AG04450 (cell line): ENCODE results near the gene WSB1. TPM values are rescaled to one million over a fixed set of nuclear protein-coding genes. Genes with fewer than 3 reads are reported as not detected.

Experiments used
- CTCF ChIA-PET: fragments of 300-600, 350-600 bp; formaldehyde crosslinking; extraction: SDS; loops from one replicate; lab custom pipeline; 2022; ENCODE audit warnings: antibody characterized with exemption, inconsistent platforms; lab: Charles Lee
- POLR2A ChIA-PET: fragments of 350-600 bp; formaldehyde crosslinking; extraction: SDS; loops from one replicate; lab custom pipeline; 2021; ENCODE audit warnings: antibody characterized with exemption, inconsistent platforms; lab: Yijun Ruan, JAX
- DNase-seq: peaks from one replicate; pipeline ENCODE4 v3.0.0-alpha.2; 2011; ENCODE audit warnings: low read depth, low spot score
- H3K27ac ChIP-seq: one replicate; pipeline ENCODE4 v1.5.1; 2012; ENCODE audit warnings: low read depth, low read length, control low read depth
- H3K27me3 ChIP-seq: one replicate; pipeline ENCODE4 v1.6.0; 2012; ENCODE audit warnings: low read length; ENCODE audit not compliant: control insufficient read depth, insufficient read depth
- H3K4me3 ChIP-seq: 2 replicates; pipeline ENCODE4 v1.5.1; 2011; ENCODE audit warnings: mild to moderate bottlenecking, low read depth, low read length, control low read depth
- H3K9me3 ChIP-seq: 2 replicates; pipeline ENCODE4 v1.5.1; 2012; ENCODE audit warnings: low read length; ENCODE audit not compliant: control insufficient read depth, insufficient read depth
- polyA plus RNA-seq: library from polyadenylated mRNA; depleted of rRNA; stranded (reverse); fragments of >200 nt; gene quantifications from 2 replicates; pipeline ENCODE4 v1.2.3, GENCODE V29; 2011
- TF ChIP-seq, protein P1 (sequence below): IDR thresholded peaks from 2 replicates; pipeline ENCODE4 v1.5.1; 2011; ENCODE audit warnings: low read depth, low read length, control low read depth, inconsistent platforms

Gene WSB1
- polyA plus RNA-seq, 1 experiment, result 204 TPM

DNA sequence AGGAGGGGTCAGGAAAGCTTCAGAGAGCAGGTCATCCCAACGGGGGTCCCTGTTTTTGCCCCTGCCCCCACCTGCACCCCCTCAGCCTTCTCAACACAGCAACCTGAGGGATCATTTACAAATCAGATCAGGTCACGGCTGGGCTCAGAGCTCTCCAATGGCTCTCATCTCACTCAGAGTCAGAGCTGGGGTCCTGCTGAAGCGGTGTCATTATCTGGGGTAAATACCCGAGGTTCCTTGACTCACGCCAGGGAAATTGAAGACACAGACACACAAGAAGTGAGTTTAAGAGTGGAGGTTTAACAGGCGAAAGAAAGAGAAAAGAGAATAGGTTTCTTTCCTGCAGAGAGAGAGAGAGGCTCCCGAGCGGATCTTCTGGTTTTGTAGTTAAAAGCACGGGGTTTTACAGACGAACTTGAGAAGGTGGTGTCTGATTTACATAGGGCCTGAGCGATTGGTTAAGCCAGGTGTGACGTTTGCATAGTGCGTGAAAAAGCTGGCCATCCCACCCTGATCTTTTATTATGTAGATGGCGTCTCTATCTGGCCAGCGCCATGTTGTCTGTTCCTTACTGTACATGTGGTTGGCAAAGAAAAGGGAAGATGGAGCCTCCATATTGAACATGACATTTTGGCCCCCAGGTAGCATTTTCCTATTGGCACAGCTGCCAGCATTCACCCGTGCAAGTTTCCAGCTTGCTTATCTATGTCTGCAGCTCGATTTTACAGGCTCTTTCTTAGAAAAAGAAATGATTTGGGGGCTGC is 51.4 kb downstream of the WSB1 start:
- CTCF ChIA-PET, result interaction anchor here (0.5 to 4.8 kb wide), 6 partner anchors 12 to 254 kb away, joined by 3 to 36 read pairs (median 6); no protein-coding TSS in a partner anchor
- H3K4me3 ChIP-seq, result no peak overlapping the region
- peaks cover 4% of the 10 kb centered on the region; the same call in 1 of the 2 replicates for H3K9me3 ChIP-seq
- POLR2A ChIA-PET, result no interaction called here
- H3K27me3 ChIP-seq, result no peaks in the 10 kb centered on the region
- TF ChIP-seq, protein P1, sequence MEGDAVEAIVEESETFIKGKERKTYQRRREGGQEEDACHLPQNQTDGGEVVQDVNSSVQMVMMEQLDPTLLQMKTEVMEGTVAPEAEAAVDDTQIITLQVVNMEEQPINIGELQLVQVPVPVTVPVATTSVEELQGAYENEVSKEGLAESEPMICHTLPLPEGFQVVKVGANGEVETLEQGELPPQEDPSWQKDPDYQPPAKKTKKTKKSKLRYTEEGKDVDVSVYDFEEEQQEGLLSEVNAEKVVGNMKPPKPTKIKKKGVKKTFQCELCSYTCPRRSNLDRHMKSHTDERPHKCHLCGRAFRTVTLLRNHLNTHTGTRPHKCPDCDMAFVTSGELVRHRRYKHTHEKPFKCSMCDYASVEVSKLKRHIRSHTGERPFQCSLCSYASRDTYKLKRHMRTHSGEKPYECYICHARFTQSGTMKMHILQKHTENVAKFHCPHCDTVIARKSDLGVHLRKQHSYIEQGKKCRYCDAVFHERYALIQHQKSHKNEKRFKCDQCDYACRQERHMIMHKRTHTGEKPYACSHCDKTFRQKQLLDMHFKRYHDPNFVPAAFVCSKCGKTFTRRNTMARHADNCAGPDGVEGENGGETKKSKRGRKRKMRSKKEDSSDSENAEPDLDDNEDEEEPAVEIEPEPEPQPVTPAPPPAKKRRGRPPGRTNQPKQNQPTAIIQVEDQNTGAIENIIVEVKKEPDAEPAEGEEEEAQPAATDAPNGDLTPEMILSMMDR, result no peak
- DNase-seq, result no peak
- no peak overlapping the region for H3K27ac ChIP-seq

DNA sequence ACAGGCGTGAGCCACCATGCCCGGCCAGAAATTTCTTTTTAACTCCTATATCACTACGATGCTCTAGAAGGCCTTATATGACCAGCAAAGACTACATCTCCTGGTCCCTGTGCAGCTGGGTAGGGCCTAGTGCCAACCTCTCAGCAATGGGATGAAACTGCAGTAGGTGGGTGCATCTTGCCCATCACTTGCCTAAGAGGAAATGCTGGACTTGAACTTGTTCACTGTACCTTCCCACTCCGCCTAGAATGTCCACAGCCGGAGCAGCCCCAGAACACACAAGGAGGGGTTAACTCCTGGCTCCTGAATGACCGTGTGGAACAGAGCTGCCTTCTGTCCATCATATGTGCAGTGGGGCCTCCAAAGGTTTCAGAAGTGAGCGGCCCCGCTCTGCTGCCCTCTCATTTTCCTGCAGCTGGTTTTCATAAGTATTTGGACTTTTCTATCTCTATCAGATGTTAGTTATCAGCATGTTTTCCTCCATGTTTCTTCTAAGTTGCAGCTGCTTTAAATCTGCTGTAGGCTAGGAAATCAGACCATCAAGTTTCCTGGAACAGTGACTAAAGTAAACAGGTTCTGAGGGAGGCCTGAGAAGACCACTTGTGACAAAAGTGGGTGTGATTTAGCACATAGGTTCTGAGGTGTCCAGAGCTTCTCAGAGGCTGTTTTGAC is 52.5 kb downstream of the WSB1 start:
- CTCF ChIA-PET, result interaction anchor here (0.8 to 4.8 kb wide), 4 partner anchors 106 to 257 kb away, joined by 4 to 36 read pairs (median 4); no protein-coding TSS in a partner anchor
- H3K27ac ChIP-seq, result no peak overlapping the region
- no peak for DNase-seq
- TF ChIP-seq, protein P1, result no peak
- H3K27me3 ChIP-seq, result no peaks in the 10 kb centered on the region
- POLR2A ChIA-PET, result no interaction called here
- peaks cover 4% of the 10 kb centered on the region; the same call in 1 of the 2 replicates for H3K9me3 ChIP-seq
- no peak overlapping the region for H3K4me3 ChIP-seq

DNA sequence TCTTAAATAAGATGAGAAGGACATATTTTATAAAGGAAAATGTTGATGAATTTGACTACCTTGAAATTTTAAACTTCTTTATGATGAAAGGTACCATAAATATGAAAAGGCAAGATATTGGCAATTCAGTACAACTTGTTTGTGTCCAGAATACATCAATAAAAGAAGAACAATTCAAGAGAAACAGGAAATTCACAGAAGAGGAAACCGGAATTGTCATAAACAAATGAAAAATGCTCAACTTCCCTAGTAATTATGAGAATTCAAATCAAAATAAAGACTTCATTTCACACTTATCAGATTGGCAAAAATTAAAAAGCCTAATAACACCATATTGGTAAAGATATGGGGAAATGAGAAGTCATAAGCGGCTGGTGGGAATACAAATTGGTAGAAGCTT is 54.3 kb downstream of the WSB1 start:
- Histone ChIP-seq H3K9me3 (peaks cover 4% of the 10 kb centered on the region; the same call in 1 of the 2 replicates), H3K27ac (no peak overlapping the region), H3K4me3 (no peak overlapping the region), H3K27me3 (no peaks in the 10 kb centered on the region)
- POLR2A ChIA-PET, result no interaction called here
- TF ChIP-seq, protein P1, result no peak
- no peak for DNase-seq
- CTCF ChIA-PET, result interaction anchor here (0.6 to 1.6 kb wide), 5 partner anchors 15 to 254 kb away, joined by 3 to 7 read pairs (median 4); no protein-coding TSS in a partner anchor

DNA sequence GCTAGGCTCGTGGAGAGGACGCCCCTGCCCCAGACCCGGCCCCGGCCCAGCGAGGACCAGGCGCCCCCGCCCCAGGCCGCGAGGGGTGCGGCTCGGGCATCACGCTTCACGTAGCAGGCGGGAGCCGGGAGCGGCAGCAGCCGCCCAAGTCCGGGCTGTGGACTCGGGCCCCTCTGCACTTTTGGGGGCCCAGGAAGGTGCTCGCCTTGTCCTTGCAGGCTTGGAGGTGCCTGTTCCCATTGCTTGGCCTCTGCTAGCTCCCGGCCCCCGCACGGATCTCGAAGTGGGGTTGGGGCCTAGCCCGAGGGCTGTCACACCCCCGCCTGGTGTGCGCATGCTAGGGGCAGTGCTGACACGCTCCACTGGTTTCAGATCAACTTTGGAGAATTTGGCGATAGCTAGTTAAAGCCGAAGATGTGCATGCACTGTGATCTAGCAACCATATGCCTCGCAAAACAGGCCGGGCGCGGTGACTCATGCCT is 55.7 kb downstream of the WSB1 start:
- POLR2A ChIA-PET, result interaction anchor here (0.6 kb wide), 2 partner anchors 32 to 246 kb away, joined by 3 read pairs; no protein-coding TSS in a partner anchor
- CTCF ChIA-PET, result interaction anchor here (0.6 to 2.0 kb wide), 4 partner anchors 16 to 250 kb away, joined by 4 to 14 read pairs (median 7); no protein-coding TSS in a partner anchor
- H3K27ac ChIP-seq, result no peak overlapping the region
- H3K4me3 ChIP-seq, result no peak overlapping the region; the same call in 1 of the 2 replicates
- DNase-seq, result no peak
- TF ChIP-seq, protein P1, result no peak
- H3K9me3 ChIP-seq, result peaks cover 4% of the 10 kb centered on the region; the same call in 1 of the 2 replicates
- H3K27me3 ChIP-seq, result no peaks in the 10 kb centered on the region
